Islet precursor cell (in vitro differentiated cells): ENCODE results near the gene KCNK4.

Source experiments
- DNase-seq: peaks from one replicate; pipeline ENCODE4 v3.0.0-alpha.2; 2018

KCNK4 gene

DNA sequence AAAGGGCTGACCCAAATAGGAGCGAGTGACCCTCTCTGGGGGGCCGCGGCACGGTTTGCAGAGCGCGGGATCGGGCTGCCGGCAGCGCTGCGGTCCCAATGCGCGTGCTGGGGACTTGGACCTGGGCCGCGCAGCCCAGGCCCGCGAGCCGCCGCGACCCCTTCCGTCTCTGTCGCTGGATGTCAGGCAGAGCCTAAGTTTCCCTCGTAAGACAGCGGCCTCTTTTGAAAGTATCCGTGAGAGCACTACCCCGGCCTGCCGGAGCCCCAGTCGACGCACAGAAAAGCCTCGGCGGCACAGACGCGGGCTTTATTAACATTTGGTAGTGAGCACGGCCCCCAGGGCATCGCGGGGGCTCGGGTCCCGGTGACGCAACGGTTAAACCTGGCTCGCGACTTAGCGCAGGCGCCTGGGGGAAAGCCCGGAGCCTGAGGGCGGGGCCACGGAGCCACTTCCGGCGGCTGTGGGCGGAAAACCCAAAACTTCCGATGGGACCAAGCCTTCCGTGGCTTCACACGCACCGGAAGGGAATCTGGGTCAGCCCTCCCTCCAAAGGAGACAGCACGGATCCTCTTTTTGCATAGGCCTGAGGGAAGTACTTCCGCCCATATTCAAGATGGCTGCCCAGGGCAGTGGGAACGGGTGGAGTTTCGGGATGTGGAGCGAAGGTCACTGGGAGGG is 21.4 kb upstream of the KCNK4 start:
- DNase-seq: peak; percentile 100

DNA sequence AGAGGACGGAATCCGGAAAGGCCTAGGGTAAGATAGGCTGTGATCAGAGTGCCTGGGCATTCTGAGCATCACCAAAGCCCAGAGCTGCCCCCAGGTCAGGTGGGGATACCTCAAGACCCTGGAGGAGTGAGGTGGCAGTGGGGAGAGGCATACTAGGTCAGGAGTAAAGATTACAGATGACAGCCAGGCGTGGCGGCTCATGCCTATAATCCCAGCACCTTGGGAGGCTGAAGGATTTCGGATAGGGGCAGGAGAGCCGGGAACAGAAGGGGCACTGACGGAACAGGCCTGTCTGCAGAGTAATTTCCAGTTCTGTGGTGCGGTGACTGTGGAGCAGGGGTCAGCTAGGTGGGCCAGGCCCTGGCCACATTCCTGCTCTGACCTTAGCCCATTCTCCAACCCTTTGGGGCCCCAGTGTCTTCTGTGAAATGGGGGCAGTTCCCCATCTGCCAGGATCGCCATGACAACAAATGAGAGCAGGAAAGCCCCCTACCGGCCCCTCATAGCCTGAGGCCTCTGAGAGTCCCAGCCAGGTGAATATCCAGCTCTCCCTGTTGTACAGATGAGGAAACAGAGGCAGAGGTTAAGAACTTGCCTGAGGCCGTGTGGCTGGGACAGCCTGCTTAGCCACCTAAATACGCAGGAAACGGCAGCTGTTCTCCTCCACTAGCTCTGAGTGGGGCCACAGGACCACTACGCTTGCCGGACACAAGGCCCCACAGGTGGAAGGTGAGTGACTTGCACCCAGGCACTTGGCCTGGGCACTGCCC is 15.9 kb upstream of the KCNK4 start:
- no peak for DNase-seq

DNA sequence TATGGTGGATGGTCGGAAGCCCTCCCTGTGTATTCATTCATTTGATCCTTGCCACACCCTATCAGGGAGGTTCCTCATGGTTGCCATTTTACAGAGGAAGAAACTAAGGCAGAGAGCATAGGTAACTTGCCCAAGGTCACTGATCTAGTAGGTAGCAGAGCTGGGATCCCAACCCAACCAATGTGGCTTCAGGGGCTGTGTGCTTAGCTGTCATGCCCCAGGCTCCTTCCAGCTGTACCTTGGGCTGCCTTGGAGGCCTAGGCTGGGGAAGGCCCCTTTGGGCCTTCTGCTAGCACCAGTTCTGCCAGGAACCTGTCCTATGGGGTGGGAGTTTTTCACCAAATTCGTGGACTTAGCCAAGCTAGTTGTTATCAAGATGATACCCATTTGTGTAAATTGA is 15.3 kb upstream of the KCNK4 start:
- DNase-seq: no peak

DNA sequence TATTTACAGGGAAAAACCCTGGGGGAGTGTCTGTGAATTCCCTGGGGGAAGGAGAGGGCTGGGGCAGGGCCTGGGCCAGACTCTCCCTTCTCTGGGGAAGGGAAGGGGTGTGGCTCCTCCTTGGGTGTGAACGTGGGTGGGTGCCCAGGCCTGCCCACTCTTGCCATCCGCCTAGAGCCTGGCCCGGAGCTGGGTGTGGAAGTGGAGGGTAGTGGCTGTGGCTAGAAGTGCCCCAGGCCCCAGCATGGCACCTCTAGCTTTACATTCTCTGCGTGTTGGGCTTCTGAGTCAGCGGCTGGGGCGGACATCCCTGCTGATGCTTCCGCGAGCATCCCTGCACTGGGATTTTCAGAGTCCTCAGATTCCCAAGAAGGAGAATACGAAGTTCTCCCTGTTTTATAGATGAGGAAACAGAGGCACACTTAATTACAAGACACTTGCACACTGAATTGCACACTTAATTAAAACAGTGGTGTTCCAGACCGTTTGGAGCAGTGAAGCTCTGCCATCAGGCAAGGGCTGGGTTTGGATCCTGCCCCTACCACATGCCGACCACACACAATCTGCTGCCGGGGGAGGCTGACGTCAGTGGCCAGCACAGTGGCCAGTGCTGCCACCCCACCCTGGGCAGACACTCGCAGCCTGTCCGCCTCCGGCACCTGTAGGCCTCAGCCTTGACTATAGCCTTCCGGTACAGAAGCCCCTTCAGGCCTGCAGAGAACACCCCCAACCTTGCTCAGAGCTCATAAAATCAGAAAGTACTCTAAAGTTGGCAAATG is 14.3 kb upstream of the KCNK4 start:
- no peak for DNase-seq

DNA sequence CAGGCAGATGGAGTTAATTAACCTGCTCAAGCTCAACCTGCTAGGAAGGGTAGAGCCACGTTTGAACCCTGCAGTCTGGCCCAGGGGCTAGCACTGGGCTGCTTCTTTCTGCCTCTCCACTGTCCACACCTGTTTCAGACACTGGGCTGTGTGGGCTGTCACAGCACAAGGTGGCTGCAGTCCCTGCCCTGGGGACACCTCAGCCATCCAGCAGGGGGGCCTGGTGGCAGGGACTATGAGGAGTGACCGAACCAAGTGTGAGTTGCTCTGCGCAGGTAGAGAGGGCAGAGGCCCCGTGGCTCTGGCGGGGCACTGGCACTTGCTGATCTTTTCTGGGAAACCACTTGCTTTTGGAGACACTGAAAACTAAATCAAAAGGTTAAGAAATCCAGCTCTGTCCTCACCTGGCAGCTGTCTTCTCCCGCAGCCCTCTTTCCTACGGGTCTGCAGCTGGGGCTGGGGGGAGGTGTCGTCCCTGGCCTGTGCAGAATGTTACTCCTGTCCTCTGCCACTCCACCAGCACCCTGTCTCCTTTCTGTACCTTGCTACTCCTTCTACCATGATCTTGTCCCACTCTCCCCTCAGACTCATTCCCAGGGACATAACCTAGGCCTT is 12.4 kb upstream of the KCNK4 start:
- DNase-seq: no peak

DNA sequence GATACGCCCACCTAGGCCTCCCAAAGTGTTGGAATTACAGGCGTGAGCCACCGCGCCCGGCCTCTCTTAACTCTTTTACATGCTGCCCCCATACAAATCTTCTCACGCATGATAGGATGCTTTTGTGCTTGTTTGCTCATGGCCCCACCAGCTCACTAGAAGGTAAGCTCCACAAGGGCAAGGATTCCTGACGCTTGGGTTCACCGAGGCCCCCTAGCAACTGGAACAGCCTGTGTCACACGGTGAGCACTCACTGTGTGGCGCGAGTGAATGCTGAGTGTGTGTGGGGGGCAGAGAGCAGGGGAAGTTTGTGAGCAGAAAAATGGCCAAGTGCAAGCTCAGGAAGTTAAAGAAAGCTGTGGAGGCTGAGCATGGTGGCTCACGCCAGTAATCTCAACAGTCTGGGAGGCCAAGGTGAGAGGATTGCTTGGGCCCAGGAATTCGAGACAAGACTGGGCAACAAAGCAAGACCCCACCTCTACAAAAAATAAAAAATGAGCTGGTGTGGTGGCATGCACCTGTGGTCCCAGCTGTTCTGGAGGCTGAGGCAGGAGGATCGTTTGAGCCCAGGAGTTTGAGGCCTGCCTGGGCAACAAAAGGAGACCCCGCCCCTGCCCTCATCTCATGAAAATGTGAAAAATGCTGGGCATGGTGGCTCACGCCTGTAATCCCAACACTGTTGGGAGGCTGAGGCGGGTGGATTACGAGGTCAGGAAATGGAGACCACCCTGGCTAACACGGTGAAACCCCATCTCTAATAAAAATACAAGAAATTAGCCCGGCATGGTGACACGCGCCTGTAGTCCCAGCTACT is 8.9 kb upstream of the KCNK4 start:
- no peak for DNase-seq

DNA sequence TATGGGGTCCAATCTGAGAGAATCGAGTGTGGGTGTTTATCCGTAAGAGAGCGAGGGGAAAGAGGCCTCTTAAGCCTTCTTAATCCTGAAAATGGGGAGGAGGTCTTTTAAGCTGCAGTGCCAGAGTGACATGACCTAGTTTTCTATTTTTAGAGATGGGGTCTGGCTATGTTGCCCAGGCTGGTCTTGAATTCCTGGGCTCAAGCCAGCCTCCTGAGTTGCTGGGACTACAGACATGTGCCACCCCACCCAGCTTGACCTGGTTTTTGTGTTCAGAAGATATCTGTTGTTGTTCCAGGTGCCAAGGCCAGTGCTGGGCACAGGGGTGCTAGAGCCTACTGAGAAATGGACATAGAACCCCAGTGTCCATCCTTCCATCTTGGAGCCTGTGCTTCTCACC is 8.0 kb upstream of the KCNK4 start:
- DNase-seq: no peak

DNA sequence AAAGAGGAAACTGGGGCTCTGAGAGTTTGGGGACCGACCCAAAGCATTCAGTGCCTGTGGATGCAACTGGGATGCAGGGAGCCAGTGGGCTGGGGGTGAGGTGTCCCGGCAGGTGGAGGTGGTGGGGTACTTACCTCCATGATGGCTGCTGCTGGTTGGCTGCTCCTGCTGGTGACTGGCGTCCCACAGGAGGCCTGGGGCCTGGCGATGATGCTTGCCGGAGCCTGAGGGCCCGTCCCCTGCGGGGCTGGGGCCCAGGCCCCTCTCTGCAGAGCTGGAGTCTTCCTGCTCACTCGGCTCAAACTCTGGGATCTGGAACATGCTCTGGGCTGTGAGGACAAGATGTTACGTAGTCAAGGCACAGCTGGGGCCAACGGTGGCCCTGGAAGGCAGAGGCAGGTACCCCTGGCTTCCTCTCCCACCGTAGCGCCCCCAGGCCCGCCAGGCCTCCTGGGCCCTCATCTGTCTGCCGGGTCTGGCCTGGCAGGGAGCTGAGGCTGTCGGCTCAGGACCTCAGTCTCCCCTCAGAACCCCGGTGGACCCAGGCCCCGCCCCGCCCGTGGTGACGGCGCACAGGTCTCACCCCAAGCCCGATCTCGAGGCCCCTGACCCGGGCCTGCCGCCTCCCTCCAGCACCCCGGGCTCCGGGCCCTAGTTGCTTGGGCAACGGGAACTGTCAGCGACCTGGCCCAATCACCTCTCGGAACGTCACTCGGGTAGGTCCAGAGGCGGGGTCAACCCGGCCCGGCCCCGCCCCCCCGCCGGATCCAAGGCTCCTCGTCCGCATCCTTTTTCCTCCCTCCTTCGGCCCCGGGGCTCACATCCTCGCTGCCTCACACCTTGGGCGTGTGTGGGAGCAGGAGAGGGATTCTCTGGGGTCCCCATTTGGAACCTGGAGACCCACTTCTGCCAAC is 6.8 kb upstream of the KCNK4 start, which contains the start of gene BAD:
TSS of gene BAD (minus strand) at position 618 of the 914 bp plus-strand sequence. CDS start at position 321, 297 bp downstream.
- peak; percentile 97 for DNase-seq

DNA sequence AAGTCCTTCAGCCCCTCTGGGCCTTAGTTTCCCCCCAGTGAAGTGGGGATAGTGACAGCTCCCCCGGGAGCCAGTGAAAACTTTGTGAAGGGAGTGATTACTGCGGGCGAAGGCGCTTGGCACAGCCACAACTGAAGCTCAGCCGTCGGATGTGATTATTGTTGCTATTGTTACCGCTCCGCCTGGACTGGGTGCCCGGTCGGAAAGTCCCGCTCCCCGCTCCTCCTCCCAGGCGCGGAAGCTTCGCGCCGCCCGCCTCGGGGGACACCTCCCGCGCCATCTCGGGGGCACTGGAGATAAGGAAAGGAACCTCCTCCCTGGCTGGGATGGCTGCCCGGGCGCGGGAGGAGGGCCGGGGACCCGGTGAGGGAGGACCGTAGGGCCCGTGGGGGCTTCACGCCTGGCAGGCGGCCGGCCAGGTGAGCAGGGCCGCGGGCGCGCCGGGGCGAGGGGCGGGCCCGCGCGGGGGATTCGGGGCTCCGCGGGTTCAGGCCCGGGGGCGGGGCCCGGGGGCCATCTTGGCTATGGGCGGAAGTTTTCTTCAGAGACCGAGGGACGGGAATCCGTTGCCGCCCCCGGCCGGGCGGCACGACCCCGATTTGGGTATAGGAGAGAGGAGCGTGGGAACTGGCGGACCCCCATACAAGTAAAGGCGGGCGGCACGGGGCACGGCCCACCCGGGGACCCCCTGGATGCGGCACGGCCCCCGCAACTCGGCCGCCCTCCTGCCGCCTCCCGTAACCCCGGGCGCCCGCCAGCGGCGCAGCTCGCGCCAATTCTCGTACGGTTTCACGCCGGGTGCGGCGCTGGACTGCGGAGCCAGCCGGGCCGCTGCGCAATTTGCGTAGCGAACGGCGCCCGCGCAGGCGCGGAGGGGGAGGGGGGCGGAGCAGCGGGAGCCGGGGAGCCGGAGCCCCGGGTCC is 5.9 kb upstream of the KCNK4 start, which contains the start of gene GPR137:
TSS of gene GPR137 (plus strand) at position 887 of the 923 bp plus-strand sequence. CDS start 677 bp downstream, outside the sequence.
- peak; percentile 83 for DNase-seq

DNA sequence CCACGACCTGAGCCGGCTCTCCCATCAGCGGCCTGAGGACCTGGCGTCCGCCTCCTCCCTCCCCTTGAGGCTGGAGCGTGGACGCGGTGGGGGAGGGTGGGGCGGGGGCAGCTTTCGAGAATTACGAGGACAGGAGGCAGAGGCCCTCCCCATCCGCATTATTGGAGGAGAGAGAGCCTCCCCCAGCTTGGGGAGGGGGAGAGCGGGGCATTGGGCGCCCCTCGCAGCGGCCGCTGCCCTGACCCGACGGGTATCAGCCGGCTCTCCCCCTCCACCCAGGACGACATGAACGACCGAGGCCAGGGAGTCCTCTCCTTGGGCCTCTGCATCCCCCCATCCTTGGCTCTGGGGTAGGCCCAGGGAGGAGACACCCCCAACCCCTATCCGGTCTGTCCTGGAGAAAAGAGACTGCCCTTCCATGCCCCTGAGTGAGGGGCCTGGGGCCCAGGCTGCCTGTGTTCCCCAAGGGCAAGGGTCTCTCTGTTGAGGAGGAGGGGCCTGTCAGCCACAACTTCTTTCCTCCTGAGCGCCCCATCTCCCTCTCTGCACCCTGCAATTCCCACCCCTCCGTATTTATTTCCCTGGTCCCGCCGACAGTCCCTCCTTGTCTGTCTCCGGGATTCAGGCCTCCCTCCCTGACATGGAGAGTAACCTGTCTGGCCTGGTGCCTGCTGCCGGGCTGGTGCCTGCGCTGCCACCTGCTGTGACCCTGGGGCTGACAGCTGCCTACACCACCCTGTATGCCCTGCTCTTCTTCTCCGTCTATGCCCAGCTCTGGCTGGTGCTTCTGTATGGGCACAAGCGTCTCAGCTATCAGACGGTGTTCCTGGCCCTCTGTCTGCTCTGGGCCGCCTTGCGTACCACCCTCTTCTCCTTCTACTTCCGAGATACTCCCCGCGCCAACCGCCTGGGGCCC is 5.0 kb upstream of the KCNK4 start:
- DNase-seq: peak; percentile 63

DNA sequence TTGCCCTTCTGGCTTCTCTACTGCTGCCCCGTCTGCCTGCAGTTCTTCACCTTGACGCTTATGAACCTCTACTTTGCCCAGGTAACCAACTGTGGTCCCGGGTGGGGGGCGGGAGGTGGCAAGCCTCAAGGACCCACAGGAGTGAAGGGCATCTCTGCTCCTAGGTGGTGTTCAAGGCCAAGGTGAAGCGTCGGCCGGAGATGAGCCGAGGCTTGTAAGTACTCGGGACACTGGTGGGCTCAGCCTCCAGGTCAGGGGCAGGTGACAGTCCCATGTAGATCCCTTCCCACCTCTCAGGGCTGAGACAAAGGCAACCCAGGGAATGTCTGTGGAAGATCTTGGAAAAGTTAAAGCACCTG is 4.3 kb upstream of the KCNK4 start:
- no peak for DNase-seq

DNA sequence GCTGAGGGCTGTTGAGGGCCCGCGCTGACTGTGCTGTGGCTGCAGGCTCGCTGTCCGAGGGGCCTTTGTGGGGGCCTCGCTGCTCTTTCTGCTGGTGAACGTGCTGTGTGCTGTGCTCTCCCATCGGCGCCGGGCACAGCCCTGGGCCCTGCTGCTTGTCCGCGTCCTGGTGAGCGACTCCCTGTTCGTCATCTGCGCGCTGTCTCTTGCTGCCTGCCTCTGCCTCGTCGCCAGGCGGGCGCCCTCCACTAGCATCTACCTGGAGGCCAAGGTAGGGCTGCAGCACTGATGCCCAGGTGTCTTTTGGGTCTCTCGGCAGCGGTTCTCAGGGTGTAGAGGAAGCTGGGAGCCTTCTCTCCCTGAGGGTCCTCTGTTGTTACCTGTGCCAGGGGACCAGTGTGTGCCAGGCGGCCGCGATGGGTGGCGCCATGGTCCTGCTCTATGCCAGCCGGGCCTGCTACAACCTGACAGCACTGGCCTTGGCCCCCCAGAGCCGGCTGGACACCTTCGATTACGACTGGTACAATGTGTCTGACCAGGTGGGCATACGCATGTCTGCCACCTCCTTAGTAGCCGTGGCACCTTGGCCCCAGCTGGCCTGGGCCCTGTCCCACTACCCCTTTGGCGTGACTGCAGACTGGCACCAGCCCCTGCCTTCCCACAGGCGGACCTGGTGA is 3.3 kb upstream of the KCNK4 start:
- no peak for DNase-seq

DNA sequence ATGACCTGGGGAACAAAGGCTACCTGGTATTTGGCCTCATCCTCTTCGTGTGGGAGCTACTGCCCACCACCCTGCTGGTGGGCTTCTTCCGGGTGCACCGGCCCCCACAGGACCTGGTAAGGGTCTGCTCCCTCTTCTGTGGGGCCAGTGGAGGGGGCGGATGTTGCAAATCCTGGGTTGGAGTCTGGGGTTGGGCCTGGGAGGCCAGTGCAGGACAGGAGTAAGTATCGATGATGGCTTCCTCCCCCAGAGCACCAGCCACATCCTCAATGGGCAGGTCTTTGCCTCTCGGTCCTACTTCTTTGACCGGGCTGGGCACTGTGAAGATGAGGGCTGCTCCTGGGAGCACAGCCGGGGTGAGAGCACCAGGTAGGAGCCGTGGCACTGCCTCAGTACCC is 2.8 kb upstream of the KCNK4 start:
- DNase-seq: no peak

DNA sequence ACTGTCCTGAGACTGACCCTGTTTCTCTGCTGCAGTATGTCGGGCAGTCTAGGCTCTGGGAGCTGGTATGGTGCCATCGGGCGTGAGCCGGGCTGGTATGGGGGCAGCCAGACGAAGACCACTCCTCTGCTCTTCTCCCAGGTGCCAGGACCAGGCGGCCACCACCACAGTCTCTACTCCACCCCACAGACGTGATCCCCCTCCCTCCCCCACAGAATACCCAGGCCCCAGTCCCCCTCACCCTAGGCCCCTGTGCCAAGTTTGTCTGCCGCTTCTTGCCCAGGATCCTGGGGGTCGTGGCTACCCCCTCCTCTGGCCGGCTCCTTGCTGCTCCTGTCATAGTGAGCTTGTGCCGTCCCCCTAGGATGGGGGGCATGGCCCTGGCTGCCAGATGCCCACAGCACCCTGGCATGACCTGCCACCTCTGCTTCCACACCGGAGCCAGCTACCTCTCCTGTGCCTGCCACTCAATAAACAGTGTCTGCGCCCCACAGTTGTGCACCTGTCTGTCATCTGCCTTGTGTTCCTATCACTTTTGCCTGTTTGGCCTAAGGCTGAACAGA is 2.0 kb upstream of the KCNK4 start:
- DNase-seq: no peak

DNA sequence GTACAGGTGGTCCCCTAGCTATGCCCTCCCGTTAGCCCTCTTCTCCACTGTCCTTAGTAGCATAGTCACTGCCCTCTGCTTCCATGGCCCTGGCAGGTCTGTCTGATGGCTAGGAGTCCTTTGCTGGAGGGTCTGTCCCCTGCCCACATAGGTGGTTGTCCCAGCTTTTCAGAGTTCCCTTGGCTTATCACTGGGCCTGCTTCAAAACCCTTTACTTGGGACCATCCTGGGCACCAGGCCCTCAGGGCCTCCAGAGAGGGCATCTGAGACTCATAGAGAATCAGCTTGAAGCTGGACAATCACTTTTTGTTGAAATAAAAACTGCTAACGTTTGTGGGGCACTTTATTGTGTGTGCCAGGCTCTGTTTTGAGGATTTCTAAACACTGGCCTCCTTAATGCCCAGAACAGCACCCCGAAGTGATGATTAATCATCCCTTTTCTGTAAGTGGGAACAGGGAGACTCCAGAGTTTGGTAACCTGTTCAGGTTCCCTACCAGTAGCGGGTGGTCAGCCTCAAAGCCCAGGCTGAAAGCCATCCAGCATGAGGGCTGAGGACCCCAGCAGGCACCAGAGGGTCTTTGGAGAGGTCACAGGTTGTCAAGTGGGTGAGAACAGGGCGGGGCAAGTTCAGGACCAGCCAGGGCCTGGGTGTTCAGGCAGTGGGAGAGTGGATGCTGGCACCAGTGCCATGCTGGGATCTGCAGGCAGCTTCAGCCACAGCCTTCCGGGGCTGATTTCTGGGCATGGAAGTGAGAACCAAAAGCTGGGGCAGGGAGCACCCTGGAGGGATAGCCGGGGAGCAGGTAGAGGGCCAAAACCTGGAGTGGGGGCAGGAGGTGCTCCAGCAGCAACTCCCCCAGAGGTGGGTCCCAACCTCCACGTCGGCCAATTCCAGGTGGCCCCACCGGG is 495 bp upstream of the KCNK4 start:
- no peak for DNase-seq

DNA sequence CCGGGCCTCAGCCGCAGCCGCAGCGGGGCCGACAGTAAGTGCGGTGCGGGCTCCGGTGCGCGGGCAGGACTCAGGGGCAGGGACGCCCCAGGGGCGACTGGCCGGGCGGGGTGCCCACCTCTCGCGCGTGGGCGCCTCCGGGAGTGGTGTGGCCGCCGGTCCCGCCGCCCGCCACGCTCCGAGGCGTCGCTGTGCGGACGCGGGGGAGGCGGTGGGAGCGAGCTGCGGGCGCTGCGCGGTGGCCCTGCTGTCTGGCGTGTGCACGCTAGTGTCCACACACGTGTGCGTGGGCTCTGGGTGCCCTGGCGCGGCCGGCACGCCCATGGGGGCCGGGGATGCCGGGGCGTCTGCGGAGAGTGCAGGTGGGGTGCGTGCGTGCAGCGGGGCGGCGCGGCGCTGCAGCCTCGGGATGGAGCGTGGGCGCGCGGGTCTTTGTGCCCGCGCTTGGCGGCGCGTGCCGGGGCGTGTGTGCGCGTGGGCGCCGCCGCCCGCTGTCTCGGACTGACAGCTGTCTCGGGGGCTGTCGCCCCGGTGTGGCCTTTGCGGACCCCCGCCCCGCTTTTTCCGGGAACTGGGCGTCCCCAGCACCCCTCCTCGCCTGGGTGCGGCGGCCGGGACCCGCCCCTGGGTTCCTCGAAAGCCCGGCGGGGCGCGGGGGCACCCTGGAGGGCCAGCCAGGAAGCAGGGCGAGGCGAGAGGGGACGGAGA is 804 bp downstream of the KCNK4 start:
- no peak for DNase-seq
